SK-N-SH treated with all-trans-retinoic acid at 6 μM for 48 hours (cell line): ENCODE measurements around the gene UVRAG.

Source experiments
- ARNTL ChIP-seq: fragments of 450-650 bp; formaldehyde crosslinking; IDR thresholded peaks from 2 replicates; pipeline ENCODE4 v1.5.0; 2020; ENCODE audit warnings: low read depth, mild to moderate bottlenecking, moderate library complexity, borderline replicate concordance
- BACH2 ChIP-seq: fragments of 250-450 bp; sonication (Bioruptor Pico); IDR thresholded peaks from 2 replicates; pipeline ENCODE4 v1.9.0; 2021; ENCODE audit warnings: mild to moderate bottlenecking, borderline replicate concordance
- ISL1 ChIP-seq: fragments of 250-450 bp; sonication (Bioruptor Pico); IDR thresholded peaks from 2 replicates; pipeline ENCODE4 v2.1.2; 2022; ENCODE audit warnings: mild to moderate bottlenecking, moderate library complexity
- TSHZ2 ChIP-seq: fragments of 250-450 bp; sonication (Bioruptor Pico); IDR thresholded peaks from 2 replicates; pipeline ENCODE4 v1.5.0; 2020; ENCODE audit warnings: mild to moderate bottlenecking, moderate library complexity
- ZFP3 ChIP-seq: fragments of 250-450 bp; sonication (Bioruptor Pico); IDR thresholded peaks from 2 replicates; pipeline ENCODE4 v1.5.0; 2020; ENCODE audit warnings: mild to moderate bottlenecking, moderate library complexity
- ZNF8 ChIP-seq: fragments of 450-650 bp; formaldehyde crosslinking; IDR thresholded peaks from 2 replicates; pipeline ENCODE4 v1.5.0; 2020; ENCODE audit warnings: mild to moderate bottlenecking, moderate library complexity
- TF ChIP-seq, protein P1 (sequence below): fragments of 250-450 bp; sonication (Bioruptor Pico); IDR thresholded peaks from 2 replicates; pipeline ENCODE4 v1.8.0; 2020; ENCODE audit warnings: mild to moderate bottlenecking, moderate library complexity, borderline replicate concordance

DNA sequence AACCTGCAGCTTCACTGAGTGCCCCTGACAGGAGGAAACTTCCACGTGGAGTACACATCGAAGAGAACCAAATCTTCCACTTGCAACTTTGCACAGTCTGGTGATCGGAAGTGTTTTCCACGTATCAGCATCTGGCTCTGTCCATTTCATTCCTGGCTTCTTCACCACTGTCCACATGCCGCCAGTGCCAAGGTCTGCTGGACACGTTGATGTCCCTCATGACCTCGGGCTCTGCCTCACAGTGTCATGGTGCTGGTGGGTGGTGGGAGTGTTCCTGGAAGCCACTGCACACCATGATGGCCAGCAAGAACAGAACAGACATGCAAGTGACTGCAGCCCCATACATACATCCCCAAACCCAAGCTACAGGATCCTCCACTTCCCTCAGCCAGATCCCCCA lies 342.9 kb downstream of the UVRAG start:
- TF ChIP-seq ARNTL (CRISPR knock-in tag) (no peak), ZNF8 (CRISPR knock-in tag) (no peak), BACH2 (CRISPR knock-in tag) (no peak), TSHZ2 (no peak), ZFP3 (CRISPR knock-in tag) (no peak), ISL1 (CRISPR knock-in tag) (no peak)
- TF ChIP-seq, protein P1, sequence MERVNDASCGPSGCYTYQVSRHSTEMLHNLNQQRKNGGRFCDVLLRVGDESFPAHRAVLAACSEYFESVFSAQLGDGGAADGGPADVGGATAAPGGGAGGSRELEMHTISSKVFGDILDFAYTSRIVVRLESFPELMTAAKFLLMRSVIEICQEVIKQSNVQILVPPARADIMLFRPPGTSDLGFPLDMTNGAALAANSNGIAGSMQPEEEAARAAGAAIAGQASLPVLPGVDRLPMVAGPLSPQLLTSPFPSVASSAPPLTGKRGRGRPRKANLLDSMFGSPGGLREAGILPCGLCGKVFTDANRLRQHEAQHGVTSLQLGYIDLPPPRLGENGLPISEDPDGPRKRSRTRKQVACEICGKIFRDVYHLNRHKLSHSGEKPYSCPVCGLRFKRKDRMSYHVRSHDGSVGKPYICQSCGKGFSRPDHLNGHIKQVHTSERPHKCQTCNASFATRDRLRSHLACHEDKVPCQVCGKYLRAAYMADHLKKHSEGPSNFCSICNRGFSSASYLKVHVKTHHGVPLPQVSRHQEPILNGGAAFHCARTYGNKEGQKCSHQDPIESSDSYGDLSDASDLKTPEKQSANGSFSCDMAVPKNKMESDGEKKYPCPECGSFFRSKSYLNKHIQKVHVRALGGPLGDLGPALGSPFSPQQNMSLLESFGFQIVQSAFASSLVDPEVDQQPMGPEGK (CRISPR knock-in tag), result no peak
